K562 (cell line): ENCODE results near the gene FCSK. TPM values are rescaled to one million over a fixed set of nuclear protein-coding genes. Genes with fewer than 3 reads are reported as not detected.

Source experiments
- ATAC-seq: fragments of 200-7000 bp; cut with Tn5 transposase; 3 replicates; pipeline ENCODE4 v1.9.1; 2020; ENCODE audit warnings: moderate library complexity
- BruUV-seq: library from RNA; stranded (reverse); fragments of 400-500 nt; replicated peaks from 2 replicates; lab custom pipeline; 2021; lab: Mats Ljungman, UMichigan
- CTCF ChIA-PET: fragments of 300-600 bp; formaldehyde crosslinking; extraction: SDS; loops from one replicate; lab custom pipeline; 2021; ENCODE audit warnings: low intra/inter-chr PET ratio; lab: Yijun Ruan, JAX
- POLR2A ChIA-PET: fragments of 300-600, 350-650 bp; sonication (Branson Sonifier 250); formaldehyde crosslinking; extraction: SDS; loops from one replicate; lab custom pipeline; 2021; ENCODE audit warnings: antibody characterized with exemption, inconsistent platforms; lab: Yijun Ruan, JAX
- DNase-seq, 4 experiments: peaks; one replicate each; pipeline versions ENCODE4 v3.0.0 to v3.0.0-alpha.2; 2011 to 2018; ENCODE audit warnings: low spot score in 3 of 4, mixed read lengths in 3 of 4; ENCODE audit errors: extremely low read depth in 1 of 4
- FAIRE-seq: peaks from 2 replicates; lab custom pipeline; 2011; peaks lifted over from hg19 to GRCh38; lab: Jason Lieb, UNC
- H2AFZ ChIP-seq: 2 replicates; pipeline ENCODE4 v1.6.0; 2011; ENCODE audit warnings: low read depth, low read length, control low read depth, inconsistent platforms
- H3K27ac ChIP-seq: fragments of 200-600 bp; 3 replicates; pipeline ENCODE4 v1.8.0; 2011; ENCODE audit warnings: low read depth, mild to moderate bottlenecking, control low read depth, inconsistent platforms, low read length, moderate library complexity, mixed read lengths; ENCODE audit errors: extremely low read depth
- H3K27me3 ChIP-seq, 2 experiments: fragments of 300-600 bp in 1 of 2; 2 replicates in 1 of 2; 3 replicates in 1 of 2; pipeline versions ENCODE4 v1.6.0 to v1.8.0; 2011; ENCODE audit warnings: inconsistent platforms in 2 of 2, low read length in 2 of 2, mild to moderate bottlenecking in 1 of 2, mixed read lengths in 1 of 2, moderate library complexity in 1 of 2; ENCODE audit not compliant: control insufficient read depth in 2 of 2, insufficient read depth in 2 of 2
- H3K36me3 ChIP-seq: fragments of 300-600 bp; 3 replicates; pipeline ENCODE4 v1.8.0; 2011; ENCODE audit warnings: mild to moderate bottlenecking, low read length, inconsistent platforms; ENCODE audit not compliant: control insufficient read depth, insufficient read depth
- H3K4me1 ChIP-seq, 2 experiments: fragments of 200-600 bp in 1 of 2; replicated peaks in 1 of 2; 2 replicates in 1 of 2; 3 replicates in 1 of 2; pipeline versions ENCODE4 v1.5.1 to v1.8.0; 2011; ENCODE audit warnings: inconsistent platforms in 2 of 2, low read length in 2 of 2, mild to moderate bottlenecking in 1 of 2, mixed read lengths in 1 of 2, moderate library complexity in 1 of 2; ENCODE audit not compliant: control insufficient read depth in 2 of 2, insufficient read depth in 2 of 2
- H3K4me2 ChIP-seq: 2 replicates; pipeline ENCODE4 v1.6.1; 2011; ENCODE audit warnings: low read length, control low read depth, inconsistent platforms, mixed read lengths; ENCODE audit not compliant: insufficient read depth
- H3K4me3 ChIP-seq: fragments of 200-600 bp; sonication (generic), shearing (Covaris generic); 2 replicates; pipeline ENCODE4 v1.5.1; 2016; ENCODE audit warnings: control low read depth, inconsistent platforms
- H3K79me2 ChIP-seq: fragments of 200-600 bp; 3 replicates; pipeline ENCODE4 v1.8.0; 2011; ENCODE audit warnings: low read length, inconsistent platforms; ENCODE audit not compliant: control insufficient read depth, insufficient read depth
- H3K9ac ChIP-seq, 2 experiments: 2 replicates each; pipeline versions ENCODE4 v1.6.0 to v1.6.1; 2011; ENCODE audit warnings: low read depth in 2 of 2, low read length in 2 of 2, control low read depth in 1 of 2, inconsistent platforms in 1 of 2, mild to moderate bottlenecking in 1 of 2, mixed read lengths in 1 of 2; ENCODE audit not compliant: insufficient read depth in 1 of 2
- H3K9me1 ChIP-seq: one replicate; pipeline ENCODE4 v1.6.0; 2011; ENCODE audit warnings: inconsistent platforms, mild to moderate bottlenecking, low read length, moderate library complexity; ENCODE audit not compliant: control insufficient read depth, insufficient read depth
- H3K9me3 ChIP-seq: replicated peaks from 2 replicates; pipeline ENCODE4 v1.5.1; 2011; ENCODE audit warnings: low read depth, low read length, inconsistent platforms; ENCODE audit not compliant: control insufficient read depth, insufficient read depth
- H4K20me1 ChIP-seq: replicated peaks from 2 replicates; pipeline ENCODE4 v1.6.1; 2011; ENCODE audit warnings: low read length, inconsistent platforms, mixed read lengths; ENCODE audit not compliant: control insufficient read depth, insufficient read depth
- GABPB1 ChIP-seq: sonication (generic); formaldehyde crosslinking; IDR thresholded peaks from 2 replicates; pipeline ENCODE4 v1.8.0; 2022; ENCODE audit warnings: mild to moderate bottlenecking, missing genetic modification reagents
- POLR2G ChIP-seq: fragments of 200-400 bp; formaldehyde crosslinking; IDR thresholded peaks from 2 replicates; pipeline ENCODE4 v1.6.1; 2017; ENCODE audit warnings: low read depth, mild to moderate bottlenecking, antibody characterized with exemption, low read length, moderate library complexity
- RBM22 ChIP-seq: fragments of 200-400 bp; formaldehyde crosslinking; IDR thresholded peaks from 2 replicates; pipeline ENCODE4 v1.6.1; 2018; ENCODE audit warnings: low read length, low read depth; ENCODE audit not compliant: poor library complexity, severe bottlenecking
- SPI1 ChIP-seq: IDR thresholded peaks from 2 replicates; pipeline ENCODE4 v1.6.1; 2011; ENCODE audit warnings: low read depth, low read length, control low read depth, borderline replicate concordance
- WGBS: fragments of 100-300 bp; shearing (Covaris generic); methylation state at CpG from one replicate; pipeline ENCODE4 v1.1.6; 2016; ENCODE audit warnings: low coverage, mixed read lengths; ENCODE audit not compliant: insufficient coverage; ENCODE audit errors: missing lambda C conversion rate; 5-methylcytosine and 5-hydroxymethylcytosine counted together
- in situ Hi-C: fragments of 300-500 bp; cut with MboI; formaldehyde crosslinking; loops from 4 replicates; pipeline ENCODE4 v1.15.0; 2018; ENCODE audit warnings: inconsistent platforms, mixed read lengths
- intact Hi-C: fragments of 100-400 bp; cut with micrococcal nuclease; formaldehyde crosslinking; loops from 2 replicates; pipeline ENCODE4 v1.14.2; 2022
- polyA plus RNA-seq, 8 experiments: library from polyadenylated mRNA; depleted of rRNA in 4 of 8; stranded (reverse) in 5 of 8; unstranded in 3 of 8; fragments of >200 nt; fragmentation: Nextera tagmentation in 2 of 8; fragmentation: Illumina TruSeq in 1 of 8; extraction: Ambion mirVana in 2 of 8; extraction: Trizol in 1 of 8; gene quantifications; 2 replicates each; pipeline versions ENCODE4 v1.2.1 to v1.2.3, GENCODE V29; 2011 to 2014; ENCODE audit warnings: inconsistent platforms in 1 of 8, missing spikeins in 1 of 8
- total RNA-seq, 7 experiments: library from RNA; depleted of rRNA in 6 of 7; stranded (reverse); fragments of >200 nt in 6 of 7; fragmentation: Illumina TruSeq in 2 of 7; extraction: Trizol in 2 of 7; gene quantifications; 2 replicates each; pipeline versions ENCODE4 v1.2.1 to v1.2.3, GENCODE V29; 2011 to 2021; ENCODE audit warnings: low replicate concordance in 1 of 7

FCSK gene
- total and polyA plus RNA-seq, 9 of the 15 experiments (the other 6 are each of a cell fraction or from before 2014, with no cell fraction given) = 0.92 to 18.6 (median 8.3) TPM

- peaks cover 0 to 21% of the 10 kb centered on the region in 2 experiments; a peak in 2 of 5 replicates for H3K4me1 ChIP-seq
- WGBS = 93% methylated on average over 6 of the region's 8 CpGs
- POLR2A ChIA-PET = interaction anchor here (0.5 to 2.2 kb wide), 12 partner anchors 9 to 132 kb away, joined by 3 to 10 read pairs (median 4); partner anchors contain the start of genes COG4 and DDX19A
Observed at GRCh38 chr16:70478169-70478568, 23.8 kb downstream of the FCSK start.

GRCh38 chr16:70478912-70479341, 24.5 kb downstream of the FCSK start:
- peaks cover 0 to 20% of the 10 kb centered on the region in 2 experiments; a peak in 2 of 5 replicates for H3K4me1 ChIP-seq
- WGBS = 78% methylated on average over 10 of the region's 10 CpGs
- no peaks in the 10 kb centered on the region; the same call in 1 of the 2 replicates for H4K20me1 ChIP-seq
- peaks cover 60% of the 10 kb centered on the region; the same call in 2 of the 3 replicates for H3K36me3 ChIP-seq
- TF ChIP-seq SPI1 = no peak
- TF ChIP-seq POLR2G = peak; percentile 59
- H3K27me3 ChIP-seq = no peaks in the 10 kb centered on the region
- no peak for FAIRE-seq
- ChIA-PET POLR2A (interaction anchor here (0.5 to 2.2 kb wide), 12 partner anchors 8 to 132 kb away, joined by 3 to 10 read pairs (median 4); partner anchors contain the start of gene DDX19A), CTCF (no interaction called here)
- no peak overlapping the region for H3K4me3 ChIP-seq
- H3K27ac ChIP-seq = no peak overlapping the region
- H3K79me2 ChIP-seq = no peaks in the 10 kb centered on the region
- H3K4me2 ChIP-seq = no peak overlapping the region
- H3K9me1 ChIP-seq = peaks cover 3% of the 10 kb centered on the region
- H3K9me3 ChIP-seq = no peaks in the 10 kb centered on the region
- H3K9ac ChIP-seq = peak overlapping the region in 1 of 2 experiments; percentile 55; a peak in 2 of 4 replicates
- no TSS peak for BruUV-seq
- in situ Hi-C loops = no loop called here
- ATAC-seq = peak; percentile 12; the same call in 2 of the 3 replicates
- intact Hi-C loops = no loop called here
- DNase-seq = no peak
- no peak overlapping the region for H2AFZ ChIP-seq

More at GRCh38 chr16:70478169-70478568, 23.8 kb downstream of the FCSK start:
- intact Hi-C loops = no loop called here
- H3K9me1 ChIP-seq = peaks cover 3% of the 10 kb centered on the region
- H3K9me3 ChIP-seq = no peaks in the 10 kb centered on the region
- no peaks in the 10 kb centered on the region for H3K79me2 ChIP-seq
- peaks cover 3% of the 10 kb centered on the region; the same call in 1 of the 2 replicates for H4K20me1 ChIP-seq
- DNase-seq (no peak), ATAC-seq (no peak), FAIRE-seq (no peak)
- H2AFZ ChIP-seq = no peak overlapping the region
- BruUV-seq = no TSS peak
- TF ChIP-seq POLR2G = peak; percentile 60
- TF ChIP-seq RBM22 = peak; percentile 39
- TF ChIP-seq GABPB1 (CRISPR knock-in tag) = no peak
- H3K4me3 ChIP-seq = no peak overlapping the region
- no peak overlapping the region for H3K9ac ChIP-seq
- in situ Hi-C loops = no loop called here
- H3K27me3 ChIP-seq = no peaks in the 10 kb centered on the region
- CTCF ChIA-PET = no interaction called here
- H3K27ac ChIP-seq = no peak overlapping the region
- no peak overlapping the region for H3K4me2 ChIP-seq
- H3K36me3 ChIP-seq = peaks cover 58% of the 10 kb centered on the region; the same call in 2 of the 3 replicates
